Measurements from ENCODE around the gene BTBD3.

BTBD3 gene

DNA sequence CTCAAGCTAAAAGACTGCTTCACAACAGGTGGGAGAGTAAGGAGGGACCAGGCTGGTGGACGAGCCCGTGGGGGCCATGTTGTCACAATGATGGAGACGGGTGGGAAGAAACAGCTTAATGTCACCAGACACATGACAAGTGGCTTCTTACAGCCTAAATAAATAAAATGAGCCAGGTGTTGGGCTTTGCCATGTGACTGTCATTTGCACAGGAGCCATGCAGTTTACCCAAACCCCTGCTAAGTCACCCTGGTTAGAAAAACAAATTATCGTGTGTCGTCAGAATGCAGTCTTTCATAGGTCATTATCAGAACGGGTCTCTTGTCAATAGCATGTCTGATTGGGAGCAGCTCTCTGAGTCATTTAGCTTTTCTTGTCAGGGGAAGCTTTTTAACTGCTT is 18.5 kb downstream of the BTBD3 start:
- no peak for DNase-seq (ENCODE audit: low read depth, low spot score)

DNA sequence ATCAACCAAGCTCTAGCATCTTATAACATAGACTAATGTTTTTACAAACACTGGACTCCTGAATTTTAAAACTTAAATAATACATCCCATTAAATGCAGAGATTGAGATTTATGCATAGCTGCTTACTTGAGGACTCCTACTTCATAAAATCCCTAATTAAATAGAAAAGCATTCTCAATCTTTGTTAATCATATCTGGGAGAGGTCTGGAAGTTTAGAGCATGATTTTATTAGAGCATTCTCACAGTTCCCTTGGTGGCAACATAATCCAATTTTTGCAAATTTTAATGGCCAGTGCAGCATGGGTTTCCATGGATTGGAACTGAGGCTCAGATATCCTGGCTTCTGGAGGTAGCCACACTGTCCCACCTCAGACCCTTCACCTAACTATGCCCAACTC is 19.5 kb downstream of the BTBD3 start:
- TF ChIP-seq, protein P1, sequence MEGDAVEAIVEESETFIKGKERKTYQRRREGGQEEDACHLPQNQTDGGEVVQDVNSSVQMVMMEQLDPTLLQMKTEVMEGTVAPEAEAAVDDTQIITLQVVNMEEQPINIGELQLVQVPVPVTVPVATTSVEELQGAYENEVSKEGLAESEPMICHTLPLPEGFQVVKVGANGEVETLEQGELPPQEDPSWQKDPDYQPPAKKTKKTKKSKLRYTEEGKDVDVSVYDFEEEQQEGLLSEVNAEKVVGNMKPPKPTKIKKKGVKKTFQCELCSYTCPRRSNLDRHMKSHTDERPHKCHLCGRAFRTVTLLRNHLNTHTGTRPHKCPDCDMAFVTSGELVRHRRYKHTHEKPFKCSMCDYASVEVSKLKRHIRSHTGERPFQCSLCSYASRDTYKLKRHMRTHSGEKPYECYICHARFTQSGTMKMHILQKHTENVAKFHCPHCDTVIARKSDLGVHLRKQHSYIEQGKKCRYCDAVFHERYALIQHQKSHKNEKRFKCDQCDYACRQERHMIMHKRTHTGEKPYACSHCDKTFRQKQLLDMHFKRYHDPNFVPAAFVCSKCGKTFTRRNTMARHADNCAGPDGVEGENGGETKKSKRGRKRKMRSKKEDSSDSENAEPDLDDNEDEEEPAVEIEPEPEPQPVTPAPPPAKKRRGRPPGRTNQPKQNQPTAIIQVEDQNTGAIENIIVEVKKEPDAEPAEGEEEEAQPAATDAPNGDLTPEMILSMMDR (IDR thresholded peaks at IDR 0.05; ENCODE audit: insufficient read depth, low read length, missing control alignments) = no peak
- no peak overlapping the region for H3K4me3 ChIP-seq (ENCODE audit: low read depth, low read length)
- DNase-seq (ENCODE audit: low read depth, low spot score) = no peak
- ChIA-PET CTCF (no interaction called here), POLR2A (no interaction called here)

More for the DNA sequence above, 18.5 kb downstream of the BTBD3 start:
- CTCF ChIA-PET = no interaction called here
- TF ChIP-seq, protein P1 (IDR thresholded peaks at IDR 0.05; ENCODE audit: insufficient read depth, low read length, missing control alignments) = no peak
- POLR2A ChIA-PET = no interaction called here
- H3K4me3 ChIP-seq (ENCODE audit: low read depth, low read length) = no peak overlapping the region

DNA sequence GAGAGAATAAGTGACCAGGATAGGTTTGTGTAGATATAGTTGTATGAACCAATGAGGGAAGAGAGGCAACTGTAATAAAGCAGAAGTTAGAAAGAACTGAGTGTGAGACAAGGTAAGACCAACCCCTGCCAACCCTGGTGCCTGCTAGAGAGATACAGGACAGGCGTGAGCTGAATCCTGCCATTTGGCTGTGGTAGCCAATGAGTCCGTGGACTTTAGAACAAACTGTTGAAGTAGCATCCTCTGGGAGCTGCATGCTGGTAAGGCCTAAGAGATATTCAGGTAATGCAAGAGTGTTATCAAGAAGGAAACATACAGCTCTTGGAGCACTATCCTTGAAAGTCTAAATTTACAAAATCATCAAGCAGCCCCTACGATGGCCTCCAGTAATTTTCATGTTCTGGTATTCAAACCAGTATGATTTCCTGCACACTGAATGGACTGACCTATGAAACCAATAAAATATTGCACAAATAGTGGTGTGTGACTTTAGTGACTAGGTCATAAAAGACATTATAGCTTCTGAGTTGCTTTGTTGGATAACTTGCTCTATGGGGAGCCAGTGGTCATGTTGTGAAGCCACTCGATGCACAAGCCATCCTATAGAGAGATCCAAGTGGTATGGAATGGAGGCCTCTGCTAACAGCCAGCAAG is 24.0 kb downstream of the BTBD3 start:
- POLR2A ChIA-PET = no interaction called here
- no peak for DNase-seq (ENCODE audit: low read depth, low spot score)

DNA sequence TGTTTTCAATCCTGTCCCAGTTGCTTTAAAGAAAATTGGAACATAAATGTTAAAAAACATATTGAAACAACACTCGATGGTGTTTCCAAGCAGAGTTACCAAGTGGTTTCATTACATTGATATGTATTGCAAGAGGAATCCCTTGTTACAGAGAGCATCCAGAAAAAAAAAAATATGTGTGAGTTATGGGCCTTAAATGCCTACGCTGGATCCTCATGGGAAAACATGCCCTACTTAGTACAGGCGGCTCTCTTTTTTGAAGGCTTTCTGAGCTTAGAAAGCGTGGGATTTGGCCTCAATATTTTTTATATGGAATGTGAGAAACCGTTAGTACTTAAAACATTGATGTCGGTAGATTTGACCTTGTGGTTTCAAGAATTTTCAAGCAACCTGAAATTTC is 26.1 kb downstream of the BTBD3 start:
- no peak overlapping the region for H3K4me3 ChIP-seq (ENCODE audit: low read depth, low read length)
- TF ChIP-seq, protein P1 (IDR thresholded peaks at IDR 0.05; ENCODE audit: insufficient read depth, low read length, missing control alignments) = no peak
- ChIA-PET POLR2A (no interaction called here), CTCF (no interaction called here)
- no peak for DNase-seq (ENCODE audit: low read depth, low spot score)

More for the DNA sequence above, 24.0 kb downstream of the BTBD3 start:
- TF ChIP-seq, protein P1 (IDR thresholded peaks at IDR 0.05; ENCODE audit: insufficient read depth, low read length, missing control alignments) = no peak
- H3K4me3 ChIP-seq (ENCODE audit: low read depth, low read length) = no peak overlapping the region
- CTCF ChIA-PET = no interaction called here

DNA sequence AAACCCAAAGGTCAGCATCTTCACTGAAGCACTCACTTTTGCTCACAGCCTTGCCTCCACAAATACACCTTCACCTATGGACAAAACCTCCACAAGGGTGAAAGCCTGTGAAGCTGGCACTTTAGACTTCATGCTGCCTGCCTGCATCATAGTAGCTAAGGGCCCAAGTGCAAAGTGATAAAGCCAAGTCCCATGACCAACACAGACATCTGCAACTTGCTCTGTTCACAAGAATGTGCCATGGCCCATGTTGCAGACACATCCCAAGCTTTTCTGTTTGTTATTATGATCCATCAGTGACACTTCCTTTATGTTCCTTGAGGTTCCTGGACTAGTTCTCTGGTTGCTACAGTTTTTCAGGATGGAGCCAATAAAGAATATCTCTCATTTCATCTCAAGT is 31.1 kb downstream of the BTBD3 start:
- TF ChIP-seq, protein P1 (IDR thresholded peaks at IDR 0.05; ENCODE audit: insufficient read depth, low read length, missing control alignments) = no peak
- POLR2A ChIA-PET = no interaction called here
- H3K4me3 ChIP-seq (ENCODE audit: low read depth, low read length) = no peak overlapping the region
- CTCF ChIA-PET = no interaction called here
- no peak for DNase-seq (ENCODE audit: low read depth, low spot score)

- CTCF ChIA-PET = no interaction called here
- H3K4me3 ChIP-seq (ENCODE audit: low read depth, low read length) = no peak overlapping the region
- POLR2A ChIA-PET = no interaction called here
- TF ChIP-seq, protein P1 (IDR thresholded peaks at IDR 0.05; ENCODE audit: insufficient read depth, low read length, missing control alignments) = no peak
- no peak for DNase-seq (ENCODE audit: low read depth, low spot score)
Measured at GRCh38 chr20:11949711-11950110, 32.0 kb downstream of the BTBD3 start.

All from AG04449 (cell line).